Measurements from ENCODE around the gene NRL. TPM values are rescaled to one million over a fixed set of nuclear protein-coding genes. Genes with fewer than 3 reads are reported as not detected.

NRL gene
- polyA plus RNA-seq, 1 donor (not counting 4 experiments of a cell fraction or from before 2014, with no cell fraction given) = 0.29 TPM

DNA sequence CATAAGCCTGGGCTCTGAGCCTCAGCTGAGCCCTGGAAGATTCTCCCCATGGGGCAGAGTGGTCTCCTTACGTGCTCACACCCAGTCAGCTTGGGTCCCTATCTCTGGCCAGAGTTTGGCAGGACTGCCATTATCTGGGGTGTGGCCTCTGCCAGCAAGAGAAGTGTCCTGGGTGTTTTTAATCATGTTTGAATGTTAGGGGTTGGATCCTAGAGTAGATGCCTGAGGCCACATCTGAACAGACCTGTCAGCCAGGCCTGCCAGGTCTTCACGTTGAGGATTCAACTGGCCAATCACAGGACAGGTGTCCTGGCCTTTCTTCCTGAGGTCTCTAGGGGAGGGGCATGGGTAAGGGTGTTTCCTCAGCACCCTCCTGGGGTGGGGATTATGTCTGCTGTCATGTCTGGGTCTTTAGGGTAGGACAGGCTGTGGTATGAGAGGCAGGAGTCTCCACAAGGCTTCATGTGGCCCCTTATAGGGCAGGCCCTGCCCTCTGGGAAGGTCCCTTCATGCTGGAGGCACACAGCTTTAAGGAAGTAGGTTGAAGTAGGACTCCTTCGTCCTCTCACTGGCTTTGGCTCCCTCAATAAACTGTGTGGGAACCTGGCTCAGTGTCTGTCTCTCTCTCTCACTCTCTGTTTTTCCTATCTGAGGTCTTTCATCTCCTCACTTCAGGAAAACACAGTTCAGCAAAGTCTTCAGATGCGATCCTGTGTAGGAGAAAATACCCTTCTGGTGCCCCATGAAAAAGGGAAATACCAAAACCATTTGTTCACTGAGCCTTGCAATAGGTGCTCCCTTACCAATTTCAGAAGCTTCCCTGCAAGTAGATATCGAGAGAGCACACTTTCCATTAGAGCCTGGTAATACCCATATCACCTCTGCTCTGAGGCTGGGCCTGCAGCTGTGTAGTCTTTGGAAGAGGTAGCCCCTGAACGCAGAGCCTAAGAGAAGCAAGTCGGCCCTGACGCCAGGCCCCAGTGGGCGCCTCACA, 9.0 kb upstream of the NRL start:
- no peaks in the 10 kb centered on the region for H3K9me1 ChIP-seq (ENCODE audit: control insufficient read depth, extremely low read depth, insufficient read depth, low read length)
- no peaks in the 10 kb centered on the region for H3K4me1 ChIP-seq (ENCODE audit: control insufficient read depth, extremely low read depth, insufficient read depth, low read length)
- dilution Hi-C loops (cut with MboI; ENCODE audit: extremely low pct_ligation_motif_present, low sequenced_read_pairs) = no loop called here
- no peak overlapping the region for H3K4me3 ChIP-seq (ENCODE audit: control insufficient read depth in 2 of 3, extremely low read depth in 1 of 3, insufficient read depth in 2 of 3, low read depth in 1 of 3, low read length in 3 of 3)
- FAIRE-seq = no peak
- H3K4me2 ChIP-seq (ENCODE audit: control insufficient read depth, extremely low read depth, insufficient read depth, low read depth, low read length) = no peak overlapping the region
- H2AFZ ChIP-seq (ENCODE audit: control insufficient read depth, low read length) = no peak overlapping the region
- H3K9ac ChIP-seq (ENCODE audit: control insufficient read depth, extremely low read depth, insufficient read depth, low read length) = no peak overlapping the region
- H3K9me3 ChIP-seq (ENCODE audit: control insufficient read depth, low read depth, low read length) = no peaks in the 10 kb centered on the region
- no peak for DNase-seq (ENCODE audit: low read depth, low spot score)
- no peaks in the 10 kb centered on the region for H3K27me3 ChIP-seq (ENCODE audit: control insufficient read depth, extremely low read depth, insufficient read depth, low read length)
- TF ChIP-seq, protein P1, sequence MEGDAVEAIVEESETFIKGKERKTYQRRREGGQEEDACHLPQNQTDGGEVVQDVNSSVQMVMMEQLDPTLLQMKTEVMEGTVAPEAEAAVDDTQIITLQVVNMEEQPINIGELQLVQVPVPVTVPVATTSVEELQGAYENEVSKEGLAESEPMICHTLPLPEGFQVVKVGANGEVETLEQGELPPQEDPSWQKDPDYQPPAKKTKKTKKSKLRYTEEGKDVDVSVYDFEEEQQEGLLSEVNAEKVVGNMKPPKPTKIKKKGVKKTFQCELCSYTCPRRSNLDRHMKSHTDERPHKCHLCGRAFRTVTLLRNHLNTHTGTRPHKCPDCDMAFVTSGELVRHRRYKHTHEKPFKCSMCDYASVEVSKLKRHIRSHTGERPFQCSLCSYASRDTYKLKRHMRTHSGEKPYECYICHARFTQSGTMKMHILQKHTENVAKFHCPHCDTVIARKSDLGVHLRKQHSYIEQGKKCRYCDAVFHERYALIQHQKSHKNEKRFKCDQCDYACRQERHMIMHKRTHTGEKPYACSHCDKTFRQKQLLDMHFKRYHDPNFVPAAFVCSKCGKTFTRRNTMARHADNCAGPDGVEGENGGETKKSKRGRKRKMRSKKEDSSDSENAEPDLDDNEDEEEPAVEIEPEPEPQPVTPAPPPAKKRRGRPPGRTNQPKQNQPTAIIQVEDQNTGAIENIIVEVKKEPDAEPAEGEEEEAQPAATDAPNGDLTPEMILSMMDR (optimal IDR thresholded peaks at IDR 0.05 in 1 of 3, IDR thresholded peaks at IDR 0.05 in 1 of 3, conservative IDR thresholded peaks at IDR 0.05 in 1 of 3; ENCODE audit: extremely low read depth in 1 of 3, insufficient read depth in 2 of 3, low read length in 3 of 3) = no peak
- no peak for TF ChIP-seq EZH2 (IDR thresholded peaks at IDR 0.05; ENCODE audit: low read length)
- H3K79me2 ChIP-seq (ENCODE audit: control insufficient read depth, insufficient read depth, low read length) = no peaks in the 10 kb centered on the region
- no peak overlapping the region for H3K27ac ChIP-seq (ENCODE audit: control insufficient read depth, insufficient read depth, low read length)
- H4K20me1 ChIP-seq (ENCODE audit: control insufficient read depth, extremely low read depth, insufficient read depth, low read length) = no peaks in the 10 kb centered on the region
- peaks cover 22% of the 10 kb centered on the region in 2 experiments for H3K36me3 ChIP-seq (ENCODE audit: control insufficient read depth in 2 of 2, extremely low read depth in 1 of 2, insufficient read depth in 2 of 2, low read length in 2 of 2)

DNA sequence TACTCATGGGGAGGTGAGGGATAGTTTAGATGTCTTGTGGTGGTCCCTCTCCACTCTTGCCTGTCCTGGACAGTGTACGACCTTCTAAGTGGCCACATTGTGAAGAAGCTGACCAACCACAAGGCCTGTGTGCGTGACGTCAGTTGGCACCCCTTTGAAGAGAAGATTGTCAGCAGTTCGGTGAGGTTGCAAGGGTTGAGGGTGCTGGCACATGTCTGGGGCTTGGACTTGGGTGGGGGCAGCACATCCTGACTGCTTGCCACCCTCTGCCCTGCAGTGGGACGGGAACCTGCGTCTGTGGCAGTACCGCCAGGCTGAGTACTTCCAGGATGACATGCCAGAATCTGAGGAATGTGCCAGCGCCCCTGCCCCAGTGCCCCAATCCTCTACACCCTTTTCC, 8.1 kb upstream of the NRL start:
- DNase-seq (ENCODE audit: low read depth, low spot score) (no peak), FAIRE-seq (no peak)
- no peak overlapping the region for H3K4me3 ChIP-seq (ENCODE audit: control insufficient read depth in 2 of 3, extremely low read depth in 1 of 3, insufficient read depth in 2 of 3, low read depth in 1 of 3, low read length in 3 of 3)
- dilution Hi-C loops (cut with MboI; ENCODE audit: extremely low pct_ligation_motif_present, low sequenced_read_pairs) = no loop called here
- H3K79me2 ChIP-seq (ENCODE audit: control insufficient read depth, insufficient read depth, low read length) = no peaks in the 10 kb centered on the region
- H4K20me1 ChIP-seq (ENCODE audit: control insufficient read depth, extremely low read depth, insufficient read depth, low read length) = no peaks in the 10 kb centered on the region
- no peak overlapping the region for H3K9ac ChIP-seq (ENCODE audit: control insufficient read depth, extremely low read depth, insufficient read depth, low read length)
- peaks cover 24 to 30% of the 10 kb centered on the region in 2 experiments for H3K36me3 ChIP-seq (ENCODE audit: control insufficient read depth in 2 of 2, extremely low read depth in 1 of 2, insufficient read depth in 2 of 2, low read length in 2 of 2)
- no peaks in the 10 kb centered on the region for H3K4me1 ChIP-seq (ENCODE audit: control insufficient read depth, extremely low read depth, insufficient read depth, low read length)
- H3K9me1 ChIP-seq (ENCODE audit: control insufficient read depth, extremely low read depth, insufficient read depth, low read length) = no peaks in the 10 kb centered on the region
- no peak overlapping the region for H2AFZ ChIP-seq (ENCODE audit: control insufficient read depth, low read length)
- H3K27ac ChIP-seq (ENCODE audit: control insufficient read depth, insufficient read depth, low read length) = no peak overlapping the region
- H3K9me3 ChIP-seq (ENCODE audit: control insufficient read depth, low read depth, low read length) = no peaks in the 10 kb centered on the region
- H3K27me3 ChIP-seq (ENCODE audit: control insufficient read depth, extremely low read depth, insufficient read depth, low read length) = no peaks in the 10 kb centered on the region
- no peak for TF ChIP-seq EZH2 (IDR thresholded peaks at IDR 0.05; ENCODE audit: low read length)
- TF ChIP-seq, protein P1 (optimal IDR thresholded peaks at IDR 0.05 in 1 of 3, IDR thresholded peaks at IDR 0.05 in 1 of 3, conservative IDR thresholded peaks at IDR 0.05 in 1 of 3; ENCODE audit: extremely low read depth in 1 of 3, insufficient read depth in 2 of 3, low read length in 3 of 3) = no peak
- H3K4me2 ChIP-seq (ENCODE audit: control insufficient read depth, extremely low read depth, insufficient read depth, low read depth, low read length) = no peak overlapping the region

All from keratinocyte (primary cell).